DND-41 (cell line): ENCODE data around the gene CIDEC.

Experiments used
- CTCF ChIP-seq: IDR thresholded peaks from 2 replicates; pipeline ENCODE4 v1.5.1; 2012; ENCODE audit warnings: borderline replicate concordance, low read length, moderate library complexity, mild to moderate bottlenecking; ENCODE audit not compliant: poor library complexity, severe bottlenecking; ENCODE audit errors: extremely low read depth
- EZH2 ChIP-seq: IDR thresholded peaks from 3 replicates; pipeline ENCODE4 v1.6.1; 2012; ENCODE audit warnings: borderline replicate concordance, low read depth, mild to moderate bottlenecking, moderate library complexity, low read length, inconsistent platforms; ENCODE audit not compliant: severe bottlenecking

DNA sequence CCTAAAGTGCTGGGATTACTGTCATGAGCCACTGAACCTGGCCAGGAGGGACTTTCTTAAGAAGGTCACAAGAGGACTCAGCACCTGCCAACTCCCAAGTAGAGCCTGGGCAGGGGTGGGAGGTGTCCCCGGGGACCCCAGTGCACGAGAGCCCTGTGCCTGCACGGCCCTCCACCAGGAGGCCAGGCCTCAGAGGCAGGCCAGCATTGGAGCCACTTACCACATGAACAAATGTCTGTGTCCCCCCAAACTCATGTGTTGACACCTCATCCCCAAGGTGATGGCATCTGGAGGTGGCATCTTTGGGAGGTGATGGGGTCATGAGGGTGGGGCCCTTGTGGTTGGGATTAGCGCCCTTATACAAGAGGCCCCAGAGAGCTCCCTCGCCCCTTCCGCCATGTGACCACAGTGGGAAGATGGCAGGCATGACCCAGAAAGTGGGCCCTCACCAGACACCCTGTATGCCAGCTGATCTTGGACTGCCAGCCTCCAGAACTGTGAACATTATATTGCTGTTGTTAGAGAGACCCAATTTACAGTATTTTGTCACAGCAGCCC, 33.0 kb downstream of the CIDEC start:
- no peak for TF ChIP-seq CTCF
- TF ChIP-seq EZH2: no peak
